ENCODE results near the gene ARID5A. TPM values are rescaled to one million over a fixed set of nuclear protein-coding genes. Genes with fewer than 3 reads are reported as not detected.
"Not testable (repeated sequence)": the region's sequence is repeated elsewhere in the genome, so short reads cannot be mapped to it uniquely, and the experiment has no call there.

The ARID5A gene
- total RNA-seq, 1 experiment from 2014 or later = 3.3 TPM

GRCh38 chr2:96555146-96555610, 18.6 kb downstream of the ARID5A start:
- Mint-ChIP-seq H3K9me3 (ENCODE audit: unreplicated experiment) (peaks cover 9% of the 10 kb centered on the region), H3K27me3 (ENCODE audit: insufficient read depth, unreplicated experiment) (no peaks in the 10 kb centered on the region), H3K27ac (ENCODE audit: unreplicated experiment) (peak overlapping the region; percentile 48), H3K36me3 (ENCODE audit: insufficient read depth, unreplicated experiment) (peaks cover 17% of the 10 kb centered on the region), H3K4me1 (ENCODE audit: low read depth, unreplicated experiment) (peaks cover 16% of the 10 kb centered on the region), H3K4me3 (ENCODE audit: unreplicated experiment) (peak overlapping the region; percentile 29)
- CTCF ChIA-PET = interaction anchor here (0.6 kb wide), 1 partner anchor 238 kb away, joined by 3 read pairs; no protein-coding TSS in a partner anchor
- TF ChIP-seq CTCF (IDR thresholded peaks at IDR 0.05; ENCODE audit: insufficient read depth in 1 of 2, low read depth in 1 of 2, low read length in 1 of 2, severe bottlenecking in 1 of 2, unreplicated experiment in 1 of 2) = no peak
- peaks cover 18% of the 10 kb centered on the region for H3K4me1 ChIP-seq
- peaks cover 7% of the 10 kb centered on the region for H3K9me3 ChIP-seq
- H3K36me3 ChIP-seq (ENCODE audit: control insufficient read depth, insufficient read depth, low read length) = no peaks in the 10 kb centered on the region
- H3K4me3 ChIP-seq (ENCODE audit: low read depth, low read length) = no peak overlapping the region
- BruUV-seq (replicated peaks) = no TSS peak
- intact Hi-C loops (cut with micrococcal nuclease; ENCODE audit: unreplicated experiment) = no loop called here
- peak in 1 of 2 experiments; percentile 13 for DNase-seq
- POLR2A ChIA-PET = no interaction called here
- no peaks in the 10 kb centered on the region for H3K27me3 ChIP-seq (replicated peaks; ENCODE audit: control insufficient read depth, insufficient read depth, low read length)

DNA sequence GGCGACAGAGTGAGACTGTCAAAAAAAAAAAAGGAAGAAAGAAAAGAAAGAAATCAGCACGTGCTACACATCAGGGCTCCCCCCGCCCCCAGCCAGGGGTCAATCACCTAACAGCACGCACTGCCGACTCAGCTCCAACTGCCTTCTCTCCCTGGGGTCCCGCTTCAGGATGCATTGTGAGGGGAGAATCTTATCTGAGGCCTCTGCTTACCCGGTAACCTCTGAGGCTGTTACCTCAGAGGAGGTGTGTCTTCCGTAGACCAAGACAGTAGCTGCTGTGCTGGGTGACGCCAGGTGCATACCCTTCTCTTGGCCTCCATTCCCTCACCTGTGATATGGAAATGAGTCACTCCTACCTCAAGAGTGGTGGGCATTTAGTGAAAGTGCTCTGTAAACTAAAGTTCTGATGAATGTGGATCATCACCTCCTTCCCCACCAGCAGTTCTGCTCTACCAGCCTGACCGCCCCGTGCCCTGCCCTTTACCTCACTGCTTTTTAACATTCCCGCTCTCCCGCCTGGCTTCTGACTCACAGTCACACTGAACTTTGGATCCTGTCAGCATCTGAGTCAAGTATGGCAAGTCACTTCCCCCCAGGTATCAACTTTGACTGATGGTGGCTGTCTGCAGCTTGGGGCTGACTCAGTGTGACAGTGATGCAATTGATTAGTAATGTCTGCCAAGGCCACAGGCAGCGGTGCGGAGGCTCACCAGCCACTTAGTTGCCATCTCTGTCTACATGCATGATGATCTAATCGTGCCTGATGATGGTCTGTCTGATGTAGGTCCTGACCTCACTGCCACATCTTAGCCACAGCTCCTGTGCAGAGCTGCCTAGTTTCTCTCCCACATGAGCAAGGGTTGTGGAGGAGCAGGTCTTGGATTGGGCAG, 20.1 kb downstream of the ARID5A start:
- Mint-ChIP-seq H3K4me3 (ENCODE audit: unreplicated experiment) (peak overlapping the region; percentile 66), H3K27ac (ENCODE audit: unreplicated experiment) (peak overlapping the region; percentile 87), H3K27me3 (ENCODE audit: insufficient read depth, unreplicated experiment) (no peaks in the 10 kb centered on the region), H3K9me3 (ENCODE audit: unreplicated experiment) (peaks cover 9% of the 10 kb centered on the region), H3K4me1 (ENCODE audit: low read depth, unreplicated experiment) (peaks cover 16% of the 10 kb centered on the region), H3K36me3 (ENCODE audit: insufficient read depth, unreplicated experiment) (peaks cover 17% of the 10 kb centered on the region)
- H3K4me3 ChIP-seq (ENCODE audit: low read depth, low read length) = peak overlapping the region; percentile 16; the same call in 1 of the 2 replicates
- ChIA-PET CTCF (no interaction called here), POLR2A (interaction anchor here (0.5 kb wide), 1 partner anchor 349 kb away, joined by 3 read pairs; no protein-coding TSS in a partner anchor)
- no peaks in the 10 kb centered on the region for H3K27me3 ChIP-seq (replicated peaks; ENCODE audit: control insufficient read depth, insufficient read depth, low read length)
- TF ChIP-seq CTCF (IDR thresholded peaks at IDR 0.05; ENCODE audit: insufficient read depth in 1 of 2, low read depth in 1 of 2, low read length in 1 of 2, severe bottlenecking in 1 of 2, unreplicated experiment in 1 of 2) = no peak
- intact Hi-C loops (cut with micrococcal nuclease; ENCODE audit: unreplicated experiment) = loop anchor here (1.0 to 2.0 kb wide), 2 partner anchors 20 to 24 kb away; partner anchors contain the start of gene ARID5A
- TSS peak; percentile 80 for BruUV-seq (replicated peaks)
- DNase-seq = peak; percentile 89 to 93
- peaks cover 18% of the 10 kb centered on the region for H3K4me1 ChIP-seq
- H3K36me3 ChIP-seq (ENCODE audit: control insufficient read depth, insufficient read depth, low read length) = no peaks in the 10 kb centered on the region
- H3K9me3 ChIP-seq = peaks cover 7% of the 10 kb centered on the region

GRCh38 chr2:96557421-96557820, 20.9 kb downstream of the ARID5A start:
- BruUV-seq (replicated peaks); H3K9me3 ChIP-seq; H3K27me3 Mint-ChIP-seq (ENCODE audit: insufficient read depth, unreplicated experiment); H3K36me3 ChIP-seq (ENCODE audit: control insufficient read depth, insufficient read depth, low read length); CTCF ChIA-PET; H3K4me3 ChIP-seq (ENCODE audit: low read depth, low read length); DNase-seq; POLR2A ChIA-PET; H3K9me3 Mint-ChIP-seq (ENCODE audit: unreplicated experiment); H3K27me3 ChIP-seq (replicated peaks; ENCODE audit: control insufficient read depth, insufficient read depth, low read length): not testable (repeated sequence)
- H3K36me3 Mint-ChIP-seq (ENCODE audit: insufficient read depth, unreplicated experiment) = peaks cover 17% of the 10 kb centered on the region
- peak overlapping the region; percentile 66 for H3K4me3 Mint-ChIP-seq (ENCODE audit: unreplicated experiment)
- peak overlapping the region; percentile 87 for H3K27ac Mint-ChIP-seq (ENCODE audit: unreplicated experiment)
- H3K4me1 ChIP-seq = peaks cover 18% of the 10 kb centered on the region
- intact Hi-C loops (cut with micrococcal nuclease; ENCODE audit: unreplicated experiment) = loop anchor here (2.0 kb wide), 1 partner anchor 23 kb away; no protein-coding TSS in a partner anchor
- peaks cover 16% of the 10 kb centered on the region for H3K4me1 Mint-ChIP-seq (ENCODE audit: low read depth, unreplicated experiment)
